Testis (tissue), 2 donors: ENCODE results near the gene GRPR.

ENCODE experiments used
- CTCF ChIP-seq, 3 experiments: fragments of 450-650 bp in 2 of 3; fragments of 200-600 bp in 1 of 3; sonication (generic) in 1 of 3; IDR thresholded peaks; one replicate each; pipeline ENCODE4 v1.5.1; 2016 to 2019; ENCODE audit warnings: antibody characterized with exemption in 3 of 3, mild to moderate bottlenecking in 2 of 3, moderate library complexity in 1 of 3
- POLR2A ChIP-seq: fragments of 450-650 bp; IDR thresholded peaks from one replicate; pipeline ENCODE4 v1.6.1; 2017; ENCODE audit warnings: antibody characterized with exemption, mild to moderate bottlenecking, moderate library complexity

DNA sequence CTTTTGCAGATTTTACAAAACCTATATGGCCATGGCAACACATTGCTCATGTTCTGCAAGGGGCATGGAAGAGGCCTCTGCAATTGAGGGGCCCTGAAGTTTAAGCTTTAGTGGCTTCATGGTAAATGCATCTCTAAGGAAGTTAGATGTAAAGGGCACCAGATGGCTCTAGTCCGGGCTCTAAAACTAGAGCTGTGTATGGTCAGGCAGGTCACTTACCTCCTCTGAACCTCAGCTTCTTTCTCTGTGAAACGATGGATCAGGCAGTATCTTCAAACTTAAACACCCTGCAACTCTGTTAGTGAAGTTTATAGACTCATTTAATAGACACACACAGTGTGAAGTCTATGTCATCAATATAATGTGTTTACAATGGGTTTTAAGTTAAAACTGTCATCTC, 53.9 kb downstream of the GRPR start:
- no peak for TF ChIP-seq CTCF (IDR thresholded peaks at IDR 0.05)
- TF ChIP-seq POLR2A: no peak
